ENCODE measurements around the gene TRIAP1.
"Not testable (repeated sequence)": the region's sequence is repeated elsewhere in the genome, so short reads cannot be mapped to it uniquely, and the experiment has no call there.

The TRIAP1 gene

DNA sequence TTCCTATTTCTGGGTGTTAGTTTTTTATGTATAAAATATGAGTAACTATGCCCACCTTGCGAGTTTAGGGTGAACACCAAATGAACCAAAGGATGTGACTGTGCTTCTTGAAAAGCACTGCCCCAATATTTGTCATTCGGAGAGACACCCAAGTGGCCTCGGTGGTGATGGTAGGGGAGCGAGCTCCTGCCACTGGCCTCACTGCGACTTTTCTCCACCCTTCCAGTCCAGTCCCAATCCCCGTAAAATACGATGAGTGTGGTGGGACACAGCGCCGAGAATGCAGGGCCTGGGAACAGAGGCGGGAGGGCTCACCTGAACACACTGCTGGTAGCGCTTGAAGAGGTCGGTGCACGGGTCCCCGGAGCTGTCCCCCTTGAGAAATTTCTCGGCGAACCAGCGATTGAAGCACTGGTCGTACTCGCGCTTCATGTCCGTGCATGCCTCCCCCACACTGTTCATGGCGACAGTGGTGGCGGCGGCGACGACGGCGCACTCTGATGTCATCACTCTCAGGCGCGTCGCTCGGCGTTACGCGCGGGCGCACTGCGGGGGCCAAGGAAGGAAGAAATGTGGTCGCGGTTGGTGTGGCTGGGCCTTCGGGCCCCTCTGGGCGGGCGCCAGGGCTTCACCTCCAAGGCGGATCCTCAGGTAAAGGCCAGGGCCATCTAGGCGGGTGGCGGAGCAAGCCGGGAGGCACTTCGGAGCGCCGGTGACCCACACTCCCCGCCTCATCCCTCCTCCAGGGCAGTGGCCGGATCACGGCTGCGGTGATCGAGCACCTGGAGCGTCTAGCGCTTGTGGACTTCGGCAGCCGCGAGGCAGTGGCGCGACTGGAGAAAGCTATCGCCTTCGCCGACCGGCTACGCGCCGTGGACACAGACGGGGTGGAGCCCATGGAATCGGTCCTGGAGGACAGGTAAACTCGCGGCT lies at the start of gene TRIAP1, which contains the start of gene GATC:
Gene TRIAP1, minus strand, starts transcription at position 474 of the 933 bp plus-strand sequence. Its CDS starts 12 bp downstream, at position 462.
Gene GATC, plus strand, starts transcription at position 534 of the 933 bp plus-strand sequence. Its CDS starts 37 bp downstream, at position 571.
- no peak for DNase-seq

DNA sequence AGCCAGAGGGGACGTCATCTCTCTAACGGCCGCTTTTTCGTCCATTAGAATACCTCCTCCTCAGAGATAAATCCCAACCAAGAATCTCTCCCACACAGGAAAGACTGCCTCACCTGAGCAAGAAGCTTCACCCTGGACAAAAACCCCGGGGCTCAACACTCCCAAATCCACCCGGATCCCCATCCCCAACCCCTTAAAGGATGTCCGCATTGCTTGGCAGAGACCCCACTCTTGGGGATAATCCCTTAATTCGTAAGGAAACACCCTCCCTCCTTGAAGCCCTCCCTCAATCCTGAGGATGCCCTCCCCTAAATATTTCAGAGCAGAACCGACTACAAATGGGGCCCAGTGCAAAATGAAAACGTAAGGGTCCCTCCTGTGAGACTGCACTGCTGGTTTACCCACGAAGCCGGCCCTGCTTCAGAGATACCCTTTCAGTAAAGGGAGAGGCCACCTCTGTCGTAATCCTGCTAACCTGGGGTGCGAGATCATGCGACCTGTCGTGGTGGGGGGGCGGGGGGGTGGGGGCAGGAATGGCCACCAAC lies 49.1 kb upstream of the TRIAP1 start:
- DNase-seq = no peak

DNA sequence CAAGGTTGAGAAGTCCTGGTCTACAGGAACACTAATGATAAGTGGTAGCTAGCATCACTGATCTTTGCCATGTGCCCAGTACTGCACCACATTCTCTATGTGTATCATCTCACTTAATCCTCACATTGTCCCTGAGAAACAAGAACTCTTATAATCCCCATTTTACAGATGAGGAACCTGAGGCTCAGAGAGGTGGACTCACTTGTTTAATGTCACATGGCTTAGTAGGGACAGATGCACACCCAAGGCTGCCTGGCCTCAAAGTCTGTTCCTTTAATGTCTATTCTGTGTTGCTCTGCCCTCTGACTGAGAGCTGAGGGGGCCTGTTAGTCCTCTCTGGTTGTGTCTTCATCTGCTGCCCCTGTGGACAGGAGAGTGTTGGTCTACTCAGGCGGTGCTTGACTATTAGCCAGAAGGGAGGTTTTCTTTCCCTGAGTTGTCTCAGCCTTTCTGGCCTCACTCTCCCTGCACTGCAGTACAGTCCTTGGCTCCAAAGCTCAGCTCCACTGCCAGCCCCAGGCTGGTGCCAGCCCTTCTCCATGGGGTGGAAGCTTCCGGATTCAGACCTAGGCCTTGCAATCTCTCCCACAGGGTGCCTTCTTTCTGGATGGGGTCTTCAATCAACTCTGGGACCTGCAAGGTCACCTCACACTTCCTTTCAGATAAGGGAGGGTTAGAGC lies 44.8 kb upstream of the TRIAP1 start:
- DNase-seq = no peak

DNA sequence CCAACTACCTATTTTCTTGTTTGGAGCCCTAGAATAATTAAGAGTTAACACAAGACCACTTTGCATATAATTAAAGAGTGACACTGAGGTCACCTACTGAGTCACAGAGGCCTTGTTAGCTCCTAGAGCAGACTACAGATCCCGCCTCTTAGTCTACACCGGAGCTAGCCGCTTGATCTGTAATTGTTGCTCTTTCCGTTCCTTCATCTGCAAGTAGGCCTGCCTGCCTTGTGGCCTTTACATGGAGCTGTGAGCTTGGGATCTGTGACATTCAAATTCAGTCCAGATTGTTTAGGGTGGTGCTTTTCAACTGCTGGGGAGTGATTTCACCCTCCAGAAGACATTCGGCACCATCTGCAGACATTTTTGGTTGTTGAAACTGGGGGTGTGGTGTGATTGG lies 44.1 kb upstream of the TRIAP1 start:
- DNase-seq = no peak

DNA sequence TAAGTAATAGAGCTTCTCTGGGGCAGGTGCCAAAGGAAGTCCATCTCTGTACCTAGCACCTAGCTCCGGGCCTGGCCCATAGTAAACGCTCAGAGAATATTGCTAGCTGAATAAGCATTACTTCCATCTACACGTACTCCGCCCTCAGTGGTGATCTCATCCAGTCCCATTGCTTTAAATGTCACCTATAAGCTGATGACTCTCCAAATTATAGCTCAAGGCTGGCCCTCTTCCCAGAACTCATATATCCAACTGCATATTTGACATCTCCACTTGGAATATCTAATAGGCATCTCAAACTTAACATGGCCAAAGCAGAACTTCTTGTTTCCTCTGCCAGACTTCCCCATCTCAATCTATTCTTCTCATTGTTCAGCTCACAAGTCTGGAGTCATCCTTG lies 42.8 kb upstream of the TRIAP1 start:
- DNase-seq = no peak

DNA sequence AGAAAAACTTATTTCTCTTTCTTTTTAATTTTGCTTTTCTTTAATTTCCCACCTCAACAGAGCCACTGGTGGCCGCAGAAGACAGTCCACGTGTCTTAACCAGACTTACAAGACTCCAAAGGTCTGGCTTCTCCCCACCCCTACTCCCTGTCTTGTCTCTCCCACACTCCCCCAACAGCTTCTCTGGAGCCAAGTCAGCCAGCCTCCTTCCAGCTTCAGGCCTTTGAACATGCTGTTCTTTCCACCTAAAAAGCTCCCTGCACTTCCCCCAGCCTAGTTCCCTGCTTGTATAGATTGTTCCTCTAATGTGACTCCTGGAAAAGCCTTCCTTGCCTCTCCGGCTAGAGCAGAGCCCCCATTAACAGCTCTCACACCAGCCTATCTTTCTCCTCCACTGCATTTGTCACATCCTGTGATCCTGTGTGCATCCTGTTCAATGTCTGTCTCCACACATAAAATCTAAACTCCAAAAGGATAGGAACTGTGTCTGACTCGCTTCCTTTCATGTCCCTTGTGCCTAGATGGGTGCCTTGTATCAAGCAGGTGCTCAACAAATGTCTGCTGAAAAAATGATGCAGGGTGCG lies 42.0 kb upstream of the TRIAP1 start:
- no peak for DNase-seq

DNA sequence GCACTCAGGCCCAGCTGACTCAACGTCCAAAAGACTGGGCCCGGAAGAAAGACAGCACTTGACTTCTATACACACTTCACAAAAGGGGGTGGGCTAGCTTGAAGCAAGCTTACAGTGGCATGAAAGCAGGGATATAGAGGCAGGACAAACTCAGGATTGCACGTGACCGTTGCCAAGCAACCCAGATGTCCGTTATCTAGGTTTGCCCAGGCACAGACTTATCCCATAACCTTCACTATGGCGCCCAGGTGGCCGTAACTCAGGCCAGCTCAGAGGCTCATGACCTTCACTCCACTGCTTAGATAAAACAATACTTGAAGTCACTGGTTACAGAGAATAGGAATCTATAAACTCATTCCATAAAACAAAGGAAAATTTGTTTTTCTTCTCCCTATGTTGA lies 41.4 kb upstream of the TRIAP1 start:
- DNase-seq = not testable (repeated sequence)

DNA sequence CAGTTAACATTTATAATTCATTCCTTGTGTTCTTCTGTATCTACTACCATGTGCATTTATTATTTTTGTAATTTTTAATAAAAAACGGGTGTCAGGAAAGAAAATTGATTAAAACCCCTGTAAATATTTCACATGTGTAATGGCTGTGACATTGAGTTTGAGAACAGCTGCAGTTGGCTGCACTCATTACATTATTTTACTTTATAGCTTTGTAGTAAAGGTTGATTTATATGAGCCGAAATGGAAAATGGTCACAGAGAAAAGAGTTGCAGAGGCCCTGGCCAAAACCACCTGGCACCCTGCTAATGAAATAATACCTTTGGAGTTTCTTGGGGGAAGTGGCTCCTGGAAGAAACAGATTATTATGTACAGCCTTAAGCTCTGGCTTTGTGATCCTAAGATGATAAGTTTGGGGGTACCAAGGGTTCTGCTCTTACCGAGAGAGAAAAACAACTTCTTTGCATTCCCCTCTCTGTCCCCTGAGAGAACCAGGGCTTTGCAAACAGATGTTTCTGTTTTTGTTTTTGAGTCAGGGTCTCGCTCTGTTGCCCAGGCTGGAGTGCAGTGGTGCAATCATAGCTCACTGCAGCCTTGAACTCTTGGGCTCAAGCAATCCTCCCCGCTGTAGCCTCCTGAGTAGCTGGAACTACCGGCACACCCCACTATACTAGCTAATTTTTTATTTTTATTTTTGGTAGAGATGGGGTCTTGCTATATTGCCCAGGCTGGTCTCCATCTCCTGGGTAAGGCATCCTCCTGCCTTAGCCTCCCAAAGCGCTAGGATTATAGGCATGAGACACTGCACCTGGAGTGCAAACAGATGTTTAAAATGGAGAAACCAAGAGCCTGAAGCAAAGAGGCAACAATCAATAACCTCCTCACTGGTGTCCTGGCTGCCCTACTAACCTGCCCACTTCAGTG lies 40.0 kb upstream of the TRIAP1 start:
- no peak for DNase-seq

DNA sequence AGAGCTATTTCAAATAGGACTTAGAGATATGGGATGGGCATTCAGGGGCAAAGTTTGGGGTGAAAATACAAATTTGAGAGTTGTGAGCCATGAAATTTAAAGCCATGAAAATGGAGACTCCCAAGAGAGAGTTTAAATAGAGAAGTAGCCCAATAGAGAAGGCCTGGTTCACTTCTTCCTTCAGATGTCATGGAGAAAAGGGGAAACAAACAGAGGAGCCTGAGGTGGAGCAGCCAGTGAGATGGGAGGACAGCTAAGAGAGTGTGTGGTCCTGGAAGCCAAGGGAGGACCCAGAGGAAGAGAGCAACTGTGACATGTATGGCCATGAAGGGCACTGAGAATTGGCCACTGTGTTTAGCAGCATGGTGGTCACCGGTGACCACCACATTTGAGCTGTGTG lies 37.4 kb upstream of the TRIAP1 start:
- DNase-seq = no peak

DNA sequence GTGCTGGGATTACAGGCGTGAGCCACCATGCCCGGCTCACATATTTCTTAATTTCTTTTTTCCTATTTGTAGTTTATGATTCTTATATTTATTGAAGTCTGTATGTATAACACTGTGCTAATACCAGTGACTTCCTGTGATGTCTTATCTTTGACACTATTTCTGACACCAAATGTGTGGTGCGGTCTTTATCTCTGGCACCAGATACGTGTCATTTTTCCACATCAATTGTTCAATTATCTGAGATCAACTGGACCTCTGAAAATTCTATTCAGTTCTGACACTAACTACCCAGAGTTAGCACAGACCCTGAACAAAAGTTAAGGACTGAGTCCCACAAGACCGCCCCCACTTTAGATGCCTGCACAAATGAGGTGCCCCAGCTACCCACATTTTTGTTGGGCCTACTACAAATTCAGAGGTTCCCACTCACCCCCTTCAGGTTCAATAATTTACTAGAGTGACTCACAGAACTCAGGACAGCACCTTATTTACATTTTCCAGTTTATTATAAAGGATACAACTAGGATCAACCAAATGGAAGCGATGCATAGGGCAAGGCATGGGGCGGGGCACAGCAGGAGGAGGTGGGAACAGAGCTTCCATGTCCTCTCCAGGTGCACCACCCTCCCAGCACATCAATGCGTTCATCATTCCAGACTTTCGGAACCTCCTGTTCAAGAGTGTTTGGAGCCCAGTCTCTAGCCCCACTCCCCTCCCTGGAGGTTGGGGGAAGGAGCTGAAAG lies 35.0 kb upstream of the TRIAP1 start:
- no peak for DNase-seq

DNA sequence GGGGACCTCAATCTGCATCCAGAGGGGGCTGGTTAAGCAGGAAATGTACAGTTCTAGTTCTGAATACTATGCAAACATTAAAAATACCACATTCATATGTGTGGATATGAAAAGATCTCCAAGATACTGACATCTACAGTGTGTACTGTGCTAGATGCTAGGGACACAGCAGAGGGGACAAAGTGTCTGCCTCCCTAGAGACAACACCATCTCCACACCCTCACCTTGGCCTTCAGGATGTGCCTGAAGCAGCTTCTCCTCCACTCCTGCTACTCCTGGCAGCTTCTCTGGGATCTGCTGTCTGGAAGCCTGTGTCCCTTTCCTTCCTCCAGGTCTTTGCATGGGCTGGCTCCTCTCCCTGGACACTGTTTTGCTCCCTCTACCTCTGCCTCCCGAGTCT lies 34.0 kb upstream of the TRIAP1 start:
- DNase-seq = no peak

DNA sequence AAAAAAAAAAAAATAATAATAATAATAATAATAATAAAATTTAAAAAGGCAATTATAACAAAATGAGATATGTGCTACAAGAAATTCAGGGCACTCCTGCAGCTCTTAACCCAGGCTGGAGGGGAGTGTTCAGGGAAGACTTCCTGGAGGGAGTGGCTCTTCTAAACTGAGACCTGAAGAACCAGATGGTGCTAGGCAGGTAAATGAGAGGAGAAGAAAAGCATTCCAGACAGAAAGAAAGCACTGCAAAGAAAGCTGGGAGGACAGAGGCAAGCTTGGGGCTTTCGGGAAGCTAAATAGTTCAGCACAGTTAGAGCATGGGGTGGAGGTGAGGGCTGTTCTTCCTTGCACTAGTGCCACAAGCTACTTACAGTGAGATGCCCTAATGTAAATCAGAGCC lies 33.3 kb upstream of the TRIAP1 start:
- DNase-seq = no peak

DNA sequence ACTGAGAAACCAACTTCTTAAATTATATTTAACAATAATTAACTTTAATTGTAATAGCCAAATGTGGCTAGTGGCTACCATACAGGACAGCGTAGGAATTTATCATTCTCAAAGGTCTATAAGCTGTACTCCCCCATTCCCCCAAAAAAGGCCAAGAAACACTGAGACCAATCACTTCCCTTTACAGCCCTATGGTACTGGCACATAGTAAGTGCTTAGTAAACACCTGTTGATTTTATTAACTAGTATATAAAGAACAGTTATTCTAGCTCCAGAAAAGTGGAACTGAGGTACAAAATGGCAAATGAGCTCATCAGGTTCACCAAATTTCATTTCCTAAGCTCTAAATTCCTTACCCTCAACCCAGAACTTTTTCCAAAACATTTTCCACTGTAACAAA lies 29.5 kb upstream of the TRIAP1 start:
- no peak for DNase-seq

DNA sequence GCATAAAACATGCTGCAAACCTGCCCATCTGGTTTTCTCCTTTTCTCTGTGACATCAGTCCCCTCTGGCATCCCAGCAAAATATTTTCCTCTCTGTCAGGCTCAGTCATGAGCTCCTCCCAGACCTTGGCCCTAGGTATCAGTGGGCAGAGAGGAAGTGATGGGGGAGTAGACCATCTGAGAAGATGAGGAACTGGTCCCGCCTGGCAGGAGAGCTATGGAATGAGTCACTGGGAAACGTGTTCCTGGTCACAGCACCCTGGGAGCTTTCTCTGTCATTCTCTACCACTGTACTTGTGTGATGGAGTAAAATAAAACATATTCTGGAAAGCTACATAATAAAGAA lies 28.4 kb upstream of the TRIAP1 start:
- no peak for DNase-seq

DNA sequence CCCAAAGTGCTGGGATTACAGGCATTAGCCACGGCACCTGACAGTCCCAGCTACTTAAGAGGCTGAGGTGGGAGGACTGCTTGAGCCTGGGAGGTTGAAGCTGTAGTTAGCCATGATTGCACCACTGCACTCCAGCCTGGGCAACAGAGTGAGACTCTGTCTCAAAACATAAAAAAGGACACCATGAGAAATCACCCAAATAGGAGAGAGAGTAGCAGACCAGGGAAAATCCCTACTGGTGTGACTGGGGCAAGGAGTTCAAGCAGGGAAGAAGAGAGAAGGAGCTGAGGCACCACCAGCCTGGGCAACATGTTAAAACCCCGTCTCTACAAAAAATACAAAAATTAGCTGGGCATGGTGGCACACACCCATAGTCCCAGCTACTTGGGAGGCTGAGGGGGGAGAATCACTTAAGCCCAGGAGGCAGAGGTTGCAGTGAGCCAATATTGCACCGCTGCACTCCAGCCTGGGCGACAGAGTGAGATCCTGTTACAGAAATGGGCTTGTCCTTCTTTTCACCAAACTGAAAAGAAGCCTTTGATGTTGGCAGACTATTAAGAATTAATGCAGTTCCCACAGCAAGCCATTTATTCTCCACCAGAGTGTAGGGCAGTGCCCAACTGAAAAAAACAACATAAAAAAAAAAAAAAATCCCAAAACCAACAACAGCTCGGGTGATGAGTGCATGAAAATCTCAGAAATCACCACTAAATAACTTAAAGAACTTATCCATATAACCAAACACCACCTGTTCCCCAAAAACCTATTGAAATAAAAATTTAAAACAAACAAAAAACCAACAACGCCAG lies 27.8 kb upstream of the TRIAP1 start:
- DNase-seq = no peak

DNA sequence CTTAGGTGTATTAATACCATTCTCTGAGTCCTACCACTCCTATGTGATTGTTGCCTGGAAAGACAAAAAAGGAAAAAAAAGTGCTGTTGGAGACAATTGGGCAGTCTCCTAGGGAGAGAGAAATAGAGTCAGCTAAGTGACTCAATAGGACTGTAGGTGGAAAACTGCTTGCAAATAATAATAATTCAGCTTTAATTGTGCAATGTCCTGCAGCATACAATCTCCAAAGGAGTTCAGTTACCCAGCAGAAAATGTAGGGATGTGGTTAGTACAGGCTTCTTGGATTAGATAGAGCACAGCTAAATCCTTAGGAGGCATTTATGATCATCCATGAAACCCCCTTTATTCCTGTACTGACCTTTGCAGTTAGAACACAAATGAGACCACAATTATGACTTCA lies 26.3 kb upstream of the TRIAP1 start:
- no peak for DNase-seq

DNA sequence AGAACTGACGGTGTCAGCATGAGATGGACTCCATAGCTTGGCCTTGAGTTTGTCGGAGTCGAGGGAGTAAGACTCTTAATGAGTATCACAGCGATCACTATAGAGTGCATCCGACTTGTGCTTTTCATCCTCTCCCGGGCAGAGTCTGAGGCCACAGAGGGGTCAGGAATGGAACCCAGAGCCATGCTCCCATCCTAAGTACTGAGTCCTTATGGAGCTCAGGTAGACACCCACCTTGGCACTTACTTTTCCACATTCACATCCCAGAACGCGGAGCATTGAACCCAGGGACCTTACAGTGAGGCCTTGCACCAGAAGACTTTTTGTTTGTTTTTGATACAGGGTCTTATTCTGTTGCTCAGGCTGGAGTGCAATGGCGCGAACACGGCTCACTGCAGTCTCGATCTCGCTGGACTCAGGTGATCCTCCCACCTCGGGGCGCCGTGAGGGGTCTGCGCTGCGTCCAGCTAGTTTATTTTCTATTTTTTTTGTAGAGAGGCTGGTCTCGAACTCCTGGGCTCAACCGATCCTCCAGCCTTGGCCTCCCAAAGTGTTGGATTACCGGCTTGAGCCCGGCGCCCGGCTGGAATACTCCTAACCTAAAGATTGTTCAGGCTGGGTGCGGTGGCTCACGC lies 24.1 kb upstream of the TRIAP1 start:
- no peak for DNase-seq

DNA sequence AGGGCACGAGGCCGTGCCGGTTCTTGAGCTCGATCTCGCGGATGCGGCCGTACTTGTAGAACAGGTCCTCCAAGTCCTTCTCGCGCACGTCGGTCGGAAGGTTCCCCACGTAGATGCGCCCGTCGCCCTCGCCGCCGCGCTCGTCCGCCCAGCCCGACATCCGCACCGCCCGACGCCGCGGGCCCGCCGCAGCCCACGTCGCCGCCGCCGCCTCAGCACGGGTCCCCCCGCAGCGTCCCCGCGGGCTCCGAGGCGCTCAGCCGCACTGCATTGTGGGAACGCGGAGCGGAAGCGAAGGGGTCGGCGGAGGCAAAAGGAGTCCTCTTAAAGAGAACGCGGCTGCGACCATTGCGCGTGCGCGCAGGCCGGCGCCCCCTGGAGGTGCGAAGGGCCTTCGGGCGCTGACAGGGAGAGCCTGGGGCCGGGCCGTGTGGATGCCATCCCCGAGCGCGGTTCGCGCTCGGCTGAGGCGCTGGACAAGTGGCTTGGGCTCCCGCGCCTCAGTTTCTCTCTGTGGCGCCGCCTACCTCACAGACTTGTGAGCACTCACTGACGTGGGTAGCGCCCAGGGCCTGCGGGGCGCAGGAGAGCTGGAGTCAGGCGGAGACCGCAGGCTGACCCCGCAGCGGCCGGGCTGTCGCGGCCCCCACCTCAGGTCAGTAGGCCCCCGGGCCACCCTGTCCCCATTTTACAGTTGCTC lies 23.4 kb upstream of the TRIAP1 start, which contains the start of gene SRSF9:
Gene SRSF9, minus strand, starts transcription at position 299 of the 700 bp plus-strand sequence. Its CDS starts 139 bp downstream, at position 160.
- peak; percentile 84 for DNase-seq

DNA sequence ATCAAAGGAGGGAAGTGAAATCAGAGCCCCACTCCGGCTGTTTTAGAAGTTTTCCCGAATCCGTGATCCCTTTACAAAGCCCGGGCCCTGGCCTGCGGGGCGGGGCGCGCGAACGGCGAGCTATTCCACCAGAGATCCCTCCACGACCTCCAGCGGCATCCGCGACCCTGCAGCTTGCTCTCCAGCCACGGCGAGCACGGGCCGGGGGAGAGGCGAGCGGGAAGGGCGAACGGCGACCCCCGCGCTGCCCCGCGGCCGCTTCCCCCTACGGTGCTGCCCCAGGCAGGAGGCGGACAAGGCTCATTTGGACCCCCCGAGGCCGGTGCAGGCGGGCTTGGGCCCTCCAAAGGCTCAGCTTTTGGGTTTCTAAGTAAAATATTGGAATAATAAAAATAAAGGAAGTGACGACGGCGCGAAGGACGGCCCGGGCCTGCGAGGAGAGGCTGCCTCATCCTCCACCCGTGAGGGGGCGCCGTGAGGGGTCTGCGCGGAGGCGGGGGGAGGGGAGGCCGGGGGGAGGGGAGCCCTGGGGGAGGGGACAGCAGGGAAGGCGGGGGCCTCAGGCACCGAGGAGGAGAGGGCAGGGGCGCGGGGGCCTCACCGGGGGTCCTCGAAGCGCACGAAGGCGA lies 22.8 kb upstream of the TRIAP1 start:
- DNase-seq = no peak

Data from GOT3 (cell line).